CD4-positive, alpha-beta T cell (primary cell): ENCODE measurements around the gene SESN1. TPM values are rescaled to one million over a fixed set of nuclear protein-coding genes. Genes with fewer than 3 reads are reported as not detected.
"Not testable (repeated sequence)": the region's sequence is repeated elsewhere in the genome, so short reads cannot be mapped to it uniquely, and the experiment has no call there.

Source experiments
- ATAC-seq: fragments of 200-7000 bp; cut with Tn5 transposase; one replicate; pipeline ENCODE4 v1.10.0; 2022; ENCODE audit warnings: mild to moderate bottlenecking; ENCODE audit not compliant: poor library complexity
- CTCF ChIA-PET: fragments of 350-600 bp; sonication (Branson Sonifier 250); formaldehyde crosslinking; loops from one replicate; lab custom pipeline; 2021; ENCODE audit warnings: antibody characterized with exemption, inconsistent platforms; lab: Charles Lee
- POLR2A ChIA-PET: fragments of 350-600 bp; sonication (Branson Sonifier 250); formaldehyde crosslinking; loops from one replicate; lab custom pipeline; 2021; ENCODE audit warnings: antibody characterized with exemption, inconsistent platforms; lab: Charles Lee
- DNase-seq, 14 experiments: peaks; one replicate each; pipeline ENCODE4 v3.0.0-alpha.2; 2013 to 2020; ENCODE audit warnings: mixed read lengths in 2 of 14
- H3K27ac ChIP-seq, 2 donors: one replicate each; pipeline versions ENCODE4 v1.5.1 to v1.7.0; 2013; ENCODE audit warnings: low read length in 2 of 2, low read depth in 1 of 2, mild to moderate bottlenecking in 1 of 2
- H3K27me3 ChIP-seq, 2 experiments: 1 replicate in 1 of 2; 2 replicates in 1 of 2; pipeline versions ENCODE4 v1.6.1 to v1.7.0; 2013; ENCODE audit warnings: low read length in 2 of 2, control low read depth in 1 of 2, mild to moderate bottlenecking in 1 of 2, moderate library complexity in 1 of 2; ENCODE audit not compliant: insufficient read depth in 2 of 2, control insufficient read depth in 1 of 2
- H3K36me3 ChIP-seq: one replicate; pipeline ENCODE4 v1.6.1; 2013; ENCODE audit warnings: low read length, control low read depth; ENCODE audit not compliant: insufficient read depth
- H3K4me1 ChIP-seq: one replicate; pipeline ENCODE4 v1.6.1; 2013; ENCODE audit warnings: low read length, control low read depth; ENCODE audit not compliant: insufficient read depth
- H3K4me3 ChIP-seq: one replicate; pipeline ENCODE4 v1.5.1; 2013; ENCODE audit warnings: mild to moderate bottlenecking, low read length, moderate library complexity
- H3K9me3 ChIP-seq, 2 experiments: 1 replicate in 1 of 2; 2 replicates in 1 of 2; pipeline versions ENCODE4 v1.6.1 to v1.7.0; 2013; ENCODE audit warnings: low read length in 2 of 2, mild to moderate bottlenecking in 2 of 2, control low read depth in 1 of 2, moderate library complexity in 1 of 2; ENCODE audit not compliant: control insufficient read depth in 1 of 2, insufficient read depth in 1 of 2
- H3K27ac Mint-ChIP-seq: one replicate; pipeline ENCODE4 v1.8.0; 2020; ENCODE audit warnings: mixed read lengths
- H3K27me3 Mint-ChIP-seq: one replicate; pipeline ENCODE4 v1.8.0; 2021; ENCODE audit warnings: mixed read lengths
- H3K36me3 Mint-ChIP-seq: one replicate; pipeline ENCODE4 v1.8.0; 2021; ENCODE audit warnings: low read depth, mixed read lengths
- H3K4me1 Mint-ChIP-seq: one replicate; pipeline ENCODE4 v1.8.0; 2021; ENCODE audit warnings: low read depth, mixed read lengths
- H3K4me3 Mint-ChIP-seq: one replicate; pipeline ENCODE4 v1.8.0; 2020; ENCODE audit warnings: mild to moderate bottlenecking, mixed read lengths
- H3K9me3 Mint-ChIP-seq: one replicate; pipeline ENCODE4 v1.8.0; 2020; ENCODE audit warnings: mixed read lengths
- intact Hi-C, 2 experiments: fragments of 100-400 bp; cut with DNase I in 1 of 2; cut with micrococcal nuclease in 1 of 2; formaldehyde crosslinking; loops; one replicate each; pipeline versions ENCODE4 v1.15.1 to v1.9.0; 2023 to 2025; cut with DNase I, micrococcal nuclease
- polyA plus RNA-seq, 2 donors: library from polyadenylated mRNA; unstranded; fragments of 120-200 nt; gene quantifications; one replicate each; pipeline ENCODE4 v1.2.1, GENCODE V29; 2013
- total RNA-seq, 174 experiments: library from RNA in 2 of 174; stranded (reverse) in 2 of 174; gene quantifications; one replicate each; pipeline ENCODE4 v1.2.3 and lab custom pipeline; 2021 to 2026
- TF ChIP-seq, protein P1 (sequence below): fragments of 200-600 bp; IDR thresholded peaks from one replicate; pipeline ENCODE4 v1.8.0; 2022; ENCODE audit warnings: antibody characterized with exemption, mild to moderate bottlenecking

The SESN1 gene
- total RNA-seq = 10 to 100 TPM; 95.9 to 98.3 TPM
- 53.0 TPM for polyA plus RNA-seq (2013, experiment 1 of 2)
- polyA plus RNA-seq (2013, experiment 2 of 2) = 72.9 TPM
- total RNA-seq (lab: John Stamatoyannopoulos, UW) = 4.5 to 153 (median 53.9) reads per million in 172 experiments

DNA sequence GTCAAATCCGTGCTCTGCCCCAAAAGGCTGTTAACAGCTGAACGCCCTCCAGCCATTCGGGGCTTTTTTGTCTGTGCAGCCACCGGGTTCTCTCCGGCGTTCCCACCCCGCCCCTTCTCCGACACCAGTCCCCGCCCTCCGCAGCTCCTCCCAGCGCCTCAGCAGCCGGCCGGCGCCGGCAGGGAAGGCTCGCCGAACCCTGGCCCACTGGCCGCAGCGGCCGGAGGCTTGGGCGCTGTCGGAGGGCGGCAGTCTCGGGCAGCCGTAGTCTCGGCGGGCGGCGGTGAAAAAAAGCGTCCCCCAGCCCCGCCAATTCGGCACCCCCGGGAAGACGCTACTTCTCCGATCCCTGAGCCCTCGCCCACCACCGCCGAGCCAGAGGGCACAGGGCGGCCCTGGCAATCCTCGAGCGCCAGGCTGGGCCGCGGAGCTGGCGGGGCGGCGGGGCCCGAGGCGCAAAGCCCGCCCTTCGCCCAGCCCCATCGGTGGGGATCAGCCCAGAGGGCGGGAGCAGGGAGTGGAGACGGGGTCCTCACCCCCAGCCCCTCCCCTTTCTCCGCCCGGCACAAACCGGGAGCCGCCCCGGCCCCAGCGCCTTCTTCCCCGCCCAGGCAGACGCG is at the start of gene SESN1:
TSS of gene SESN1 (minus strand) at position 431 of the 620 bp plus-strand sequence. CDS start 773 bp downstream, outside the sequence.
- peak within 1 kb of the TSS; percentile 96 for H3K4me3 Mint-ChIP-seq
- H3K4me3 ChIP-seq = peak within 1 kb of the TSS; percentile 80
- peaks cover 14% of the 10 kb centered on the region for H3K36me3 Mint-ChIP-seq
- TF ChIP-seq, protein P1, sequence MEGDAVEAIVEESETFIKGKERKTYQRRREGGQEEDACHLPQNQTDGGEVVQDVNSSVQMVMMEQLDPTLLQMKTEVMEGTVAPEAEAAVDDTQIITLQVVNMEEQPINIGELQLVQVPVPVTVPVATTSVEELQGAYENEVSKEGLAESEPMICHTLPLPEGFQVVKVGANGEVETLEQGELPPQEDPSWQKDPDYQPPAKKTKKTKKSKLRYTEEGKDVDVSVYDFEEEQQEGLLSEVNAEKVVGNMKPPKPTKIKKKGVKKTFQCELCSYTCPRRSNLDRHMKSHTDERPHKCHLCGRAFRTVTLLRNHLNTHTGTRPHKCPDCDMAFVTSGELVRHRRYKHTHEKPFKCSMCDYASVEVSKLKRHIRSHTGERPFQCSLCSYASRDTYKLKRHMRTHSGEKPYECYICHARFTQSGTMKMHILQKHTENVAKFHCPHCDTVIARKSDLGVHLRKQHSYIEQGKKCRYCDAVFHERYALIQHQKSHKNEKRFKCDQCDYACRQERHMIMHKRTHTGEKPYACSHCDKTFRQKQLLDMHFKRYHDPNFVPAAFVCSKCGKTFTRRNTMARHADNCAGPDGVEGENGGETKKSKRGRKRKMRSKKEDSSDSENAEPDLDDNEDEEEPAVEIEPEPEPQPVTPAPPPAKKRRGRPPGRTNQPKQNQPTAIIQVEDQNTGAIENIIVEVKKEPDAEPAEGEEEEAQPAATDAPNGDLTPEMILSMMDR = no peak
- H3K4me1 ChIP-seq = peaks cover 15% of the 10 kb centered on the region
- peak within 1 kb of the TSS; percentile 98 for H3K27ac Mint-ChIP-seq
- ChIA-PET POLR2A (interaction anchor here (0.6 to 4.7 kb wide), 28 partner anchors 15 to 1782 kb away, joined by 3 to 102 read pairs (median 4); partner anchors contain the start of genes AK9, AMD1, ARMC2 and CD164), CTCF (interaction anchor here (1.1 to 1.7 kb wide), 5 partner anchors 21 to 1085 kb away, joined by 3 to 5 read pairs (median 4); partner anchors contain the start of gene WASF1)
- H3K4me1 Mint-ChIP-seq = peaks cover 63% of the 10 kb centered on the region
- H3K9me3 Mint-ChIP-seq = no peaks in the 10 kb centered on the region
- ATAC-seq = peak; percentile 55
- H3K27ac ChIP-seq = peak within 1 kb of the TSS; percentile 95 to 98
- no peaks in the 10 kb centered on the region for H3K27me3 Mint-ChIP-seq
- H3K9me3 ChIP-seq = no peaks in the 10 kb centered on the region
- H3K27me3 ChIP-seq = no peaks in the 10 kb centered on the region
- intact Hi-C loops = loop anchor here (2.0 to 10.0 kb wide), 15 partner anchors 86 to 1980 kb away; partner anchors contain the start of genes CD164 (in 2 of the 2), AFG1L (in 1 of the 2), AK9 (in 1 of the 2) and ARMC2 (in 1 of the 2)
- peak; percentile 64 to 94 (median 77) for DNase-seq
- no peaks in the 10 kb centered on the region for H3K36me3 ChIP-seq

DNA sequence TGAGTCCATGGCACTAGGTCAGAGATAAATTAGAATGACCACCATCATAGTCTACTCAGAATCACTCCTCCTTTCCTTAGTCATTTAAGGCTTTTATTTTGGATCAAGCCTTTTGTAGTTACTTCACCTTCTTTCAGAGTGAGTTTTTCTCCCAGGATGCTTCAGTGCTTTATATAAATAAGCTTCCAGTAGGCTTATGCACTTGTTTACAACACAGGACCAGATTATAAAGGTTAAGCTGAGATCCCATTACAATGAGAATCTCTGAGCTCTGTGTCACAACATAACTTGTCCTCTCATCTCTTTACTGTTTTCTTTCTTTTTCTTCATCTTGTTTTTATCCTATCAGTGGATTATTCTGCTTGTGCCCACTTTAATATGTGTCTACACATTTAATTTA is 48.5 kb upstream of the SESN1 start:
- DNase-seq (no peak), ATAC-seq (no peak)
- Histone ChIP-seq H3K36me3 (no peaks in the 10 kb centered on the region), H3K4me1 (no peaks in the 10 kb centered on the region), H3K27ac (no peak overlapping the region), H3K9me3 (no peaks in the 10 kb centered on the region), H3K27me3 (no peaks in the 10 kb centered on the region), H3K4me3 (no peak overlapping the region)
- no peaks in the 10 kb centered on the region for H3K27me3 Mint-ChIP-seq
- H3K27ac Mint-ChIP-seq = no peak overlapping the region
- H3K36me3 Mint-ChIP-seq = peaks cover 12% of the 10 kb centered on the region
- TF ChIP-seq, protein P1 = no peak
- intact Hi-C loops = no loop called here
- POLR2A ChIA-PET = no interaction called here
- no peaks in the 10 kb centered on the region for H3K4me1 Mint-ChIP-seq
- no peak overlapping the region for H3K4me3 Mint-ChIP-seq
- no peaks in the 10 kb centered on the region for H3K9me3 Mint-ChIP-seq
- CTCF ChIA-PET = no interaction called here

GRCh38 chr6:109142067-109142466 is 47.4 kb upstream of the SESN1 start:
- POLR2A ChIA-PET, H3K9me3 Mint-ChIP-seq, H3K9me3 ChIP-seq, H3K4me1 Mint-ChIP-seq, DNase-seq, ATAC-seq, H3K27ac ChIP-seq, H3K36me3 Mint-ChIP-seq, H3K36me3 ChIP-seq, H3K4me3 ChIP-seq, H3K4me3 Mint-ChIP-seq, intact Hi-C loops, H3K27ac Mint-ChIP-seq, H3K27me3 ChIP-seq, H3K4me1 ChIP-seq, CTCF ChIA-PET, H3K27me3 Mint-ChIP-seq: not testable (repeated sequence)
